Measurements from ENCODE around the gene USP17L24.
"Not testable (repeated sequence)": the region's sequence is repeated elsewhere in the genome, so short reads cannot be mapped to it uniquely, and the experiment has no call there.

The USP17L24 gene, protein sequence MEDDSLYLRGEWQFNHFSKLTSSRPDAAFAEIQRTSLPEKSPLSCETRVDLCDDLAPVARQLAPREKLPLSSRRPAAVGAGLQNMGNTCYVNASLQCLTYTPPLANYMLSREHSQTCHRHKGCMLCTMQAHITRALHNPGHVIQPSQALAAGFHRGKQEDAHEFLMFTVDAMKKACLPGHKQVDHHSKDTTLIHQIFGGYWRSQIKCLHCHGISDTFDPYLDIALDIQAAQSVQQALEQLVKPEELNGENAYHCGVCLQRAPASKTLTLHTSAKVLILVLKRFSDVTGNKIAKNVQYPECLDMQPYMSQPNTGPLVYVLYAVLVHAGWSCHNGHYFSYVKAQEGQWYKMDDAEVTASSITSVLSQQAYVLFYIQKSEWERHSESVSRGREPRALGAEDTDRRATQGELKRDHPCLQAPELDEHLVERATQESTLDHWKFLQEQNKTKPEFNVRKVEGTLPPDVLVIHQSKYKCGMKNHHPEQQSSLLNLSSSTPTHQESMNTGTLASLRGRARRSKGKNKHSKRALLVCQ

DNA sequence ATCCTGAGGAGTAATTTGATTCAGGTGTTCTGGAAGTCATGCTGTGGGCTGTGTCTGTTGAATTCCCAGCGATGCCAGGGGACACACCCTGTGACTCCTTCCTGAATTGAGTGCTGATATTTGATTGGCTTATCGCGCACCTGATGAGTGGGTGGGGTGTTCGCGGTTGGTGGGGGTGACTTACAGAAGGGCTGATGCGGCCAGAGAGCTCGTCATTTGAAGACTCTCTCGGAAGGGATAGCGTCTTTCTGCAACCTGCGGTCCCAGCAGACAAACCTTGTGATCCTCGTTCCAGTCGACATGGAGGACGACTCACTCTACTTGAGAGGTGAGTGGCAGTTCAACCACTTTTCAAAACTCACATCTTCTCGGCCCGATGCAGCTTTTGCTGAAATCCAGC lies at the start of gene USP17L24:
TSS of gene USP17L24 (plus strand) at position 301 of the 400 bp plus-strand sequence. CDS start at position 301, 0 bp downstream.
- FAIRE-seq: not testable (repeated sequence)

DNA sequence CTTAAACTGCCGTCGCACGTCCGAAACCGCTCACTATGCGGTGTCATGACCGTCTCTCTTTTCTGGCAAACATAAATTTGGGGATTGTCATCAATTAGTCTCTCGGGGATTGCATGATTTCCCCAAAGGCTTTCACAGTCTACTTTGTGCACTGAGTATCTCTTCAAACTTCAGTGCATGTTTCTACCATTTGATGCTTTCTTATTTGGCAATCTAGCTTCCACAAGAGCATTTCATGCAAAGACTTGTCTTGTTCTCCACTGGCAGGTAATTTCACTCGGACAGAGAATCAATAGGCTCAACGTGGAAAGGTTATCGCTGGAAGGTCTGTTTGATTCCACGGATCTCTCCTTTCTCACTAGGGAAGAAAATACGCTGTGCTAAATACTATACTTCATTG lies 774 bp upstream of the USP17L24 start:
- FAIRE-seq: not testable (repeated sequence)

DNA sequence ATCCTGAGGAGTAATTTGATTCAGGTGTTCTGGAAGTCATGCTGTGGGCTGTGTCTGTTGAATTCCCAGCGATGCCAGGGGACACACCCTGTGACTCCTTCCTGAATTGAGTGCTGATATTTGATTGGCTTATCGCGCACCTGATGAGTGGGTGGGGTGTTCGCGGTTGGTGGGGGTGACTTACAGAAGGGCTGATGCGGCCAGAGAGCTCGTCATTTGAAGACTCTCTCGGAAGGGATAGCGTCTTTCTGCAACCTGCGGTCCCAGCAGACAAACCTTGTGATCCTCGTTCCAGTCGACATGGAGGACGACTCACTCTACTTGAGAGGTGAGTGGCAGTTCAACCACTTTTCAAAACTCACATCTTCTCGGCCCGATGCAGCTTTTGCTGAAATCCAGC lies 4.6 kb downstream of the USP17L24 start, which contains the start of gene USP17L25:
TSS of gene USP17L25 (plus strand) at position 301 of the 400 bp plus-strand sequence. CDS start at position 301, 0 bp downstream.
- not testable (repeated sequence) for FAIRE-seq

DNA sequence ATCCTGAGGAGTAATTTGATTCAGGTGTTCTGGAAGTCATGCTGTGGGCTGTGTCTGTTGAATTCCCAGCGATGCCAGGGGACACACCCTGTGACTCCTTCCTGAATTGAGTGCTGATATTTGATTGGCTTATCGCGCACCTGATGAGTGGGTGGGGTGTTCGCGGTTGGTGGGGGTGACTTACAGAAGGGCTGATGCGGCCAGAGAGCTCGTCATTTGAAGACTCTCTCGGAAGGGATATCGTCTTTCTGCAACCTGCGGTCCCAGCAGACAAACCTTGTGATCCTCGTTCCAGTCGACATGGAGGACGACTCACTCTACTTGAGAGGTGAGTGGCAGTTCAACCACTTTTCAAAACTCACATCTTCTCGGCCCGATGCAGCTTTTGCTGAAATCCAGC lies 9.4 kb downstream of the USP17L24 start, which contains the start of gene USP17L26:
TSS of gene USP17L26 (plus strand) at position 301 of the 400 bp plus-strand sequence. CDS start at position 301, 0 bp downstream.
- FAIRE-seq: not testable (repeated sequence)

DNA sequence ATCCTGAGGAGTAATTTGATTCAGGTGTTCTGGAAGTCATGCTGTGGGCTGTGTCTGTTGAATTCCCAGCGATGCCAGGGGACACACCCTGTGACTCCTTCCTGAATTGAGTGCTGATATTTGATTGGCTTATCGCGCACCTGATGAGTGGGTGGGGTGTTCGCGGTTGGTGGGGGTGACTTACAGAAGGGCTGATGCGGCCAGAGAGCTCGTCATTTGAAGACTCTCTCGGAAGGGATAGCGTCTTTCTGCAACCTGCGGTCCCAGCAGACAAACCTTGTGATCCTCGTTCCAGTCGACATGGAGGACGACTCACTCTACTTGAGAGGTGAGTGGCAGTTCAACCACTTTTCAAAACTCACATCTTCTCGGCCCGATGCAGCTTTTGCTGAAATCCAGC lies 14.1 kb downstream of the USP17L24 start, which contains the start of gene USP17L5:
TSS of gene USP17L5 (plus strand) at position 301 of the 400 bp plus-strand sequence. CDS start at position 301, 0 bp downstream.
- not testable (repeated sequence) for FAIRE-seq

DNA sequence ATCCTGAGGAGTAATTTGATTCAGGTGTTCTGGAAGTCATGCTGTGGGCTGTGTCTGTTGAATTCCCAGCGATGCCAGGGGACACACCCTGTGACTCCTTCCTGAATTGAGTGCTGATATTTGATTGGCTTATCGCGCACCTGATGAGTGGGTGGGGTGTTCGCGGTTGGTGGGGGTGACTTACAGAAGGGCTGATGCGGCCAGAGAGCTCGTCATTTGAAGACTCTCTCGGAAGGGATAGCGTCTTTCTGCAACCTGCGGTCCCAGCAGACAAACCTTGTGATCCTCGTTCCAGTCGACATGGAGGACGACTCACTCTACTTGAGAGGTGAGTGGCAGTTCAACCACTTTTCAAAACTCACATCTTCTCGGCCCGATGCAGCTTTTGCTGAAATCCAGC lies 18.9 kb downstream of the USP17L24 start, which contains the start of gene USP17L27:
TSS of gene USP17L27 (plus strand) at position 301 of the 400 bp plus-strand sequence. CDS start at position 301, 0 bp downstream.
- not testable (repeated sequence) for FAIRE-seq

GRCh38 chr4:9348593-9348992 lies 23.6 kb downstream of the USP17L24 start, which contains the start of gene USP17L28:
USP17L28 (plus strand) TSS chr4:9348893; CDS start chr4:9348893, 0 bp downstream.
- not testable (repeated sequence) for FAIRE-seq

DNA sequence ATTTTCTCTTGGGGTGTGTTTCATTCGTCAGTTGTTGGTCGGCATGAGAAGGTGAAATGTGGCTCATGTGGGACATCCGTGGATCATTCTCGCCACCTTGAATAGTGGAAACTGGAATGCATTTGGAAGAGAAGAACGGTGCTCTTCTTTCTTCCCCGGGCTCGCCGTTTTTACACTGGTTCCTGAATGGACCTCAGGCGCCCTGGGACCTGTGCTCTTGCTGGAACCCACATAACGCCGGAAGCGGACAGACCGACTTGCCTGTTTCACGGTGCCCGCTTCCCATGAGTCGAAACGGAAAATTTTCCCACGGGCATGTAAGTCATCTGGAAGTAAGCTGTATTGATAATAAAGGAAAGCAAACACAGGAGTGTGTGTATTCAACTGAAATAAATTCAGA lies 25.9 kb downstream of the USP17L24 start:
- not testable (repeated sequence) for FAIRE-seq

- not testable (repeated sequence) for FAIRE-seq
These were observed 28.4 kb downstream of the USP17L24 start, which contains the start of gene USP17L29 for GRCh38 chr4:9353338-9353737. USP17L29 (plus strand) TSS chr4:9353638; CDS start chr4:9353638, 0 bp downstream.

GRCh38 chr4:9362829-9363228 lies 37.9 kb downstream of the USP17L24 start, which contains the start of gene USP17L30:
USP17L30 (plus strand) TSS chr4:9363129; CDS start chr4:9363129, 0 bp downstream.
- FAIRE-seq: not testable (repeated sequence)
